SK-N-MC (cell line): ENCODE results near the gene NOTUM.

ENCODE experiments used
- DNase-seq: peaks from one replicate; pipeline ENCODE4 v3.0.0-alpha.2; 2011; ENCODE audit warnings: low read depth, low spot score
- H3K27ac ChIP-seq: fragments of 200-600 bp; sonication (generic); 2 replicates; pipeline ENCODE4 v1.5.1; 2016; ENCODE audit warnings: mixed run types
- H3K36me3 ChIP-seq: fragments of 200-600 bp; sonication (generic); 2 replicates; pipeline ENCODE4 v1.6.1; 2017; ENCODE audit warnings: antibody characterized with exemption, low read length, mixed read lengths; ENCODE audit not compliant: insufficient read depth
- H3K4me3 ChIP-seq: fragments of 200-600 bp; sonication (generic); 2 replicates; pipeline ENCODE4 v1.5.1; 2016
- H3K9ac ChIP-seq: fragments of 200-600 bp; sonication (generic); 2 replicates; pipeline ENCODE4 v1.8.0; 2017; ENCODE audit warnings: mixed run types, mixed read lengths; ENCODE audit not compliant: insufficient read length
- H3K9me3 ChIP-seq: fragments of 200-600 bp; sonication (generic); 2 replicates; pipeline ENCODE4 v1.6.1; 2017; ENCODE audit warnings: low read depth, mild to moderate bottlenecking, antibody characterized with exemption, low read length, moderate library complexity, mixed read lengths
- EZH2 ChIP-seq: fragments of 200-600 bp; sonication (generic); IDR thresholded peaks from one replicate; pipeline ENCODE4 v1.6.1; 2017; ENCODE audit warnings: antibody characterized with exemption
- FOXP2 ChIP-seq: optimal IDR thresholded peaks from 2 replicates; pipeline ENCODE3; 2011; ENCODE audit warnings: mild to moderate bottlenecking, moderate library complexity; ENCODE audit not compliant: insufficient read depth; ENCODE audit errors: extremely low read length, control extremely low read depth

Gene NOTUM

GRCh38 chr17:81902653-81903414 lies 58.2 kb downstream of the NOTUM start:
- Histone ChIP-seq H3K27ac (no peak overlapping the region), H3K4me3 (no peak overlapping the region), H3K9ac (no peak overlapping the region)

More at GRCh38 chr17:81902653-81903414, 58.2 kb downstream of the NOTUM start:
- TF ChIP-seq EZH2 (no peak), FOXP2 (no peak)
- no peaks in the 10 kb centered on the region for H3K9me3 ChIP-seq
- DNase-seq, result no peak
- H3K36me3 ChIP-seq, result peaks cover 6% of the 10 kb centered on the region; the same call in 1 of the 2 replicates
